ENCODE data around the gene VPS11. TPM values are rescaled to one million over a fixed set of nuclear protein-coding genes. Genes with fewer than 3 reads are reported as not detected.

VPS11 gene
- total and polyA plus RNA-seq, 4 donors = 21.8 to 60.5 (median 26.5) TPM

DNA sequence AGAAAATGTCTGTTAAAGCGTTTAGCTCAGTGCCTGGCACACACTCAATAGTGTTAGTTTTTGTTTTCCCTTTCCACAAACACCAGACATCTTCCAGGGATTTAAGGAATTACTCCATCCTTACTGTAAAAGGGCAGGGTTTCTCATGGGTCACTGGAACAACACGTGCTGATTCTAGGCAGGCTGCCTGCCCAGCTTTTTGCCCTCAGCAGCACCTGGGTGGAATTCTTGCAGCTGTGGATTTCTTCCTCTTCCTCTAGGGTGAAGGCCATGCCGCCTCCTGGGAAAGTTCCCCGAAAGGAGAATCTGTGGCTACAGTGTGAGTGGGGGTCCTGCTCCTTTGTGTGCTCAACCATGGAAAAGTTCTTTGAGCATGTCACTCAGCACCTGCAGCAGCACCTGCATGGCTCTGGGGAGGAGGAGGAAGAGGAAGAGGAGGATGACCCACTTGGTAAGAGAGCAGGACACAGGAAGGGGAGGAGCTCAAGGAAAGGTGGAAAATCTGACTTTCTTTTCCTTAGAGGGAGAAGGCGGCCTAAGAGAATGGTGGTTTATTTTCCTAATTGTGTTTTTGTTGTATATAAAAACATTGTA lies 59.2 kb downstream of the VPS11 start:
- Histone ChIP-seq H3K4me1 (ENCODE audit: control insufficient read depth in 1 of 2, insufficient read depth in 2 of 2, low read length in 2 of 2) (no peaks in the 10 kb centered on the region), H3K27ac (ENCODE audit: low read depth in 1 of 2, low read length in 2 of 2) (no peak overlapping the region), H3K27me3 (ENCODE audit: control insufficient read depth in 1 of 2, insufficient read depth in 2 of 2, low read length in 1 of 2) (no peaks in the 10 kb centered on the region), H3K4me3 (ENCODE audit: low read length in 2 of 2) (no peak overlapping the region), H3K36me3 (ENCODE audit: control insufficient read depth in 1 of 2, insufficient read depth in 2 of 2, low read length in 1 of 2) (peaks cover 4 to 6% of the 10 kb centered on the region in 2 donors), H3K9me3 (ENCODE audit: control insufficient read depth, low read length) (no peaks in the 10 kb centered on the region)
- ATAC-seq (ENCODE audit: low FRiP score) = no peak
- WGBS, 2 donors = 65 to 67% methylated on average over 5 of the region's 5 CpGs
- no peak for DNase-seq
- intact Hi-C loops (cut with DNase I) = no loop called here

DNA sequence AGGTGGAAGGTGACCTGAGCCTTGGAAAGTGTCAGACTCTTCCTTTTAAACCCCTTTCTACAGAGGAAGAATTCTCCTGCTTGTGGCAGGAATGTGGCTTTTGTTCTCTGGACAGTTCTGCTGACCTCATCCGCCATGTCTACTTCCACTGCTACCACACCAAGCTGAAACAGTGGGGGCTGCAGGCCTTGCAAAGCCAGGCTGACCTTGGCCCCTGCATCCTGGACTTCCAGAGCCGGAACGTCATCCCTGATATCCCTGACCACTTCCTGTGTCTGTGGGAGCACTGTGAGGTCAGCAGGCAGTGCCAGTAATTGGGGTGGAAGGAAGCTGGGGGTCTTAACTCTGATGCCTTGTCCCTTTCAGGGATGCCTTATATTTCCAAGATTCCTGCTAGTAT lies 63.0 kb downstream of the VPS11 start:
- no peak overlapping the region for H3K4me3 ChIP-seq (ENCODE audit: low read length in 2 of 2)
- no peaks in the 10 kb centered on the region for H3K9me3 ChIP-seq (ENCODE audit: control insufficient read depth, low read length)
- no peak for ATAC-seq (ENCODE audit: low FRiP score)
- intact Hi-C loops (cut with DNase I) = no loop called here
- 72 to 80% methylated on average over 3 of the region's 3 CpGs for WGBS, 2 donors
- DNase-seq = no peak
- peaks cover 2 to 10% of the 10 kb centered on the region in 2 donors for H3K36me3 ChIP-seq (ENCODE audit: control insufficient read depth in 1 of 2, insufficient read depth in 2 of 2, low read length in 1 of 2)
- H3K27ac ChIP-seq (ENCODE audit: low read depth in 1 of 2, low read length in 2 of 2) = no peak overlapping the region
- H3K4me1 ChIP-seq (ENCODE audit: control insufficient read depth in 1 of 2, insufficient read depth in 2 of 2, low read length in 2 of 2) = no peaks in the 10 kb centered on the region
- no peaks in the 10 kb centered on the region for H3K27me3 ChIP-seq (ENCODE audit: control insufficient read depth in 1 of 2, insufficient read depth in 2 of 2, low read length in 1 of 2)

Small RNA genes lying within 50 kb of the gene (microRNA-seq; reads per million reads assigned to microRNA genes)
- 0 to 0.99 reads per million in 2 donors for gene MIR3656

Other genes with a start within 250 kb of the VPS11 start
- gene CXCR5, start 183.9 kb upstream of the VPS11 start, total RNA-seq = under 1 TPM; 0.06 to 0.27 TPM
- under 1 TPM; 0.13 to 0.69 TPM for gene CXCR5, start 183.9 kb upstream of the VPS11 start, polyA plus RNA-seq
- gene BCL9L, start 141.9 kb upstream of the VPS11 start, total RNA-seq = 10 to 100 TPM; 73.5 to 92.9 TPM
- 10 to 100 TPM; 12.5 to 21.1 TPM for gene BCL9L, start 141.9 kb upstream of the VPS11 start, polyA plus RNA-seq
- gene UPK2, start 111.5 kb upstream of the VPS11 start, total RNA-seq = not detected
- gene UPK2, start 111.5 kb upstream of the VPS11 start, polyA plus RNA-seq = not detected
- not detected for gene FOXR1, start 96.1 kb upstream of the VPS11 start, total RNA-seq
- not detected for gene FOXR1, start 96.1 kb upstream of the VPS11 start, polyA plus RNA-seq
- gene CENATAC, start 69.7 kb upstream of the VPS11 start, total RNA-seq = 10 to 100 TPM; 56.4 to 61.8 TPM
- 100 to 1,000 TPM in 1 of 2 donors, 10 to 100 TPM in 1; 10.3 to 138 TPM for gene CENATAC, start 69.7 kb upstream of the VPS11 start, polyA plus RNA-seq
- 100 to 1,000 TPM; 804 to 820 TPM for gene RPS25, start 49.5 kb upstream of the VPS11 start, total RNA-seq
- gene RPS25, start 49.5 kb upstream of the VPS11 start, polyA plus RNA-seq = 1,000 to 10,000 TPM; 2,334 to 4,827 TPM
- 10 to 100 TPM; 49.6 to 54.3 TPM for gene TRAPPC4, start 49.1 kb upstream of the VPS11 start, total RNA-seq
- gene TRAPPC4, start 49.1 kb upstream of the VPS11 start, polyA plus RNA-seq = 10 to 100 TPM; 33.8 to 53.6 TPM
- 10 to 100 TPM in 1 of 2 donors, 1 to 10 TPM in 1; 7.8 to 12.9 TPM for gene SLC37A4, start 36.9 kb upstream of the VPS11 start, total RNA-seq
- gene SLC37A4, start 36.9 kb upstream of the VPS11 start, polyA plus RNA-seq = 1 to 10 TPM; 8.5 to 8.9 TPM
- 100 to 1,000 TPM; 101 to 145 TPM for gene HYOU1, start 10.6 kb upstream of the VPS11 start, total RNA-seq
- 10 to 100 TPM; 35.7 to 35.9 TPM for gene HYOU1, start 10.6 kb upstream of the VPS11 start, polyA plus RNA-seq
- gene HMBS, start 17.1 kb downstream of the VPS11 start, total RNA-seq = 1 to 10 TPM; 6.9 to 8.1 TPM
- 1 to 10 TPM; 4.4 to 9.2 TPM for gene HMBS, start 17.1 kb downstream of the VPS11 start, polyA plus RNA-seq
- 10 to 100 TPM; 23.6 to 41.8 TPM for gene DPAGT1, start 34.0 kb downstream of the VPS11 start, total RNA-seq
- 10 to 100 TPM in 1 of 2 donors, 1 to 10 TPM in 1; 7.3 to 20.2 TPM for gene DPAGT1, start 34.0 kb downstream of the VPS11 start, polyA plus RNA-seq
- 10 to 100 TPM in 1 of 2 donors, 1 to 10 TPM in 1; 9.5 to 10.1 TPM for gene C2CD2L, start 39.5 kb downstream of the VPS11 start, total RNA-seq
- gene C2CD2L, start 39.5 kb downstream of the VPS11 start, polyA plus RNA-seq = 10 to 100 TPM in 1 of 2 donors, 1 to 10 TPM in 1; 6.6 to 10.3 TPM
- 10 to 100 TPM; 14.3 to 32.4 TPM for gene HINFP, start 53.8 kb downstream of the VPS11 start, total RNA-seq
- 10 to 100 TPM; 12.1 to 23.1 TPM for gene HINFP, start 53.8 kb downstream of the VPS11 start, polyA plus RNA-seq
- gene ABCG4, start 81.2 kb downstream of the VPS11 start, total RNA-seq = under 1 TPM; 0.45 to 0.75 TPM
- gene ABCG4, start 81.2 kb downstream of the VPS11 start, polyA plus RNA-seq = under 1 TPM in 1 of 2 donors, not detected in 1; 0.75 TPM
- 10 to 100 TPM; 12.1 to 17.3 TPM for gene NLRX1, start 100.9 kb downstream of the VPS11 start, total RNA-seq
- gene NLRX1, start 100.9 kb downstream of the VPS11 start, polyA plus RNA-seq = 1 to 10 TPM; 5.9 to 9.8 TPM
- gene NHERF4, start 117.7 kb downstream of the VPS11 start, total RNA-seq = under 1 TPM in 1 of 2 donors, not detected in 1; 0.26 TPM
- gene NHERF4, start 117.7 kb downstream of the VPS11 start, polyA plus RNA-seq = 10 to 100 TPM in 1 of 2 donors, under 1 TPM in 1; 0.10 to 13.6 TPM
- 10 to 100 TPM; 33.0 to 37.4 TPM for gene CBL, start 138.5 kb downstream of the VPS11 start, total RNA-seq
- gene CBL, start 138.5 kb downstream of the VPS11 start, polyA plus RNA-seq = 1 to 10 TPM; 3.8 to 5.5 TPM
- 1,000 to 10,000 TPM in 1 of 2 donors, 100 to 1,000 TPM in 1; 525 to 1,386 TPM for gene MCAM, start 249.3 kb downstream of the VPS11 start, total RNA-seq
- 100 to 1,000 TPM; 274 to 486 TPM for gene MCAM, start 249.3 kb downstream of the VPS11 start, polyA plus RNA-seq

All from aorta (tissue), 5 donors.